MCF 10A (cell line): ENCODE results near the gene CDK4. TPM values are rescaled to one million over a fixed set of nuclear protein-coding genes. Genes with fewer than 3 reads are reported as not detected.

ENCODE experiments used
- BruUV-seq: library from RNA; stranded (reverse); fragments of 400-500 nt; replicated peaks from 2 replicates; lab custom pipeline; 2021; lab: Mats Ljungman, UMichigan
- CTCF ChIA-PET: fragments of 300-600 bp; sonication (Branson Sonifier 250); formaldehyde crosslinking; extraction: SDS; loops from one replicate; lab custom pipeline; 2021; ENCODE audit warnings: antibody characterized with exemption, inconsistent platforms; lab: Yijun Ruan, JAX
- POLR2A ChIA-PET: fragments of 300-600, 350-650 bp; sonication (Branson Sonifier 250); formaldehyde crosslinking; extraction: SDS; loops from one replicate; lab custom pipeline; 2020; ENCODE audit warnings: antibody characterized with exemption, inconsistent platforms; lab: Yijun Ruan, JAX
- DNase-seq: peaks from one replicate; pipeline ENCODE4 v3.0.0-alpha.2; 2018; ENCODE audit not compliant: unreplicated experiment
- H3K27ac Mint-ChIP-seq: one replicate; pipeline ENCODE4 v1.8.0; 2022; ENCODE audit warnings: mild to moderate bottlenecking, low read depth, mixed read lengths; ENCODE audit not compliant: unreplicated experiment
- H3K27me3 Mint-ChIP-seq: one replicate; pipeline ENCODE4 v1.8.0; 2022; ENCODE audit warnings: mixed read lengths; ENCODE audit not compliant: insufficient read depth, unreplicated experiment
- H3K36me3 Mint-ChIP-seq: one replicate; pipeline ENCODE4 v1.8.0; 2022; ENCODE audit warnings: mild to moderate bottlenecking, moderate library complexity, mixed read lengths; ENCODE audit not compliant: insufficient read depth, unreplicated experiment
- H3K4me1 Mint-ChIP-seq: one replicate; pipeline ENCODE4 v1.8.0; 2022; ENCODE audit warnings: mixed read lengths; ENCODE audit not compliant: insufficient read depth, unreplicated experiment
- H3K4me3 Mint-ChIP-seq: one replicate; pipeline ENCODE4 v1.8.0; 2022; ENCODE audit warnings: mild to moderate bottlenecking, moderate library complexity, mixed read lengths; ENCODE audit not compliant: unreplicated experiment
- H3K9me3 Mint-ChIP-seq: one replicate; pipeline ENCODE4 v1.8.0; 2022; ENCODE audit warnings: mixed read lengths; ENCODE audit not compliant: unreplicated experiment
- CTCF ChIP-seq: fragments of 200-600 bp; IDR thresholded peaks from one replicate; pipeline ENCODE4 v1.8.0; 2022; ENCODE audit warnings: antibody characterized with exemption, mild to moderate bottlenecking; ENCODE audit not compliant: unreplicated experiment
- intact Hi-C: fragments of 100-400 bp; cut with micrococcal nuclease; formaldehyde crosslinking; loops from 2 replicates; pipeline ENCODE4 v1.14.1; 2022
- total RNA-seq: library from RNA; stranded (reverse); gene quantifications from 2 replicates; pipeline ENCODE4 v1.2.3, GENCODE V29; 2022

The CDK4 gene
- total RNA-seq, 1 experiment from 2014 or later = 123 TPM

GRCh38 chr12:57713209-57713608 is 38.9 kb downstream of the CDK4 start:
- no peaks in the 10 kb centered on the region for H3K4me1 Mint-ChIP-seq
- no peaks in the 10 kb centered on the region for H3K9me3 Mint-ChIP-seq
- BruUV-seq = no TSS peak
- POLR2A ChIA-PET = interaction anchor here (0.6 to 1.2 kb wide), 2 partner anchors 11 to 484 kb away, joined by 3 to 5 read pairs; no protein-coding TSS in a partner anchor
- DNase-seq = no peak
- intact Hi-C loops = no loop called here
- H3K4me3 Mint-ChIP-seq = no peak overlapping the region
- CTCF ChIA-PET = interaction anchor here (2.7 kb wide), 1 partner anchor 13 kb away, joined by 10 read pairs; no protein-coding TSS in a partner anchor
- no peak overlapping the region for H3K27ac Mint-ChIP-seq
- peaks cover 45% of the 10 kb centered on the region for H3K36me3 Mint-ChIP-seq
- no peaks in the 10 kb centered on the region for H3K27me3 Mint-ChIP-seq
- TF ChIP-seq CTCF = no peak

GRCh38 chr12:57712701-57713100 is 39.4 kb downstream of the CDK4 start:
- no peaks in the 10 kb centered on the region for H3K9me3 Mint-ChIP-seq
- no peak overlapping the region for H3K27ac Mint-ChIP-seq
- H3K27me3 Mint-ChIP-seq = no peaks in the 10 kb centered on the region
- H3K4me3 Mint-ChIP-seq = no peak overlapping the region
- CTCF ChIA-PET = interaction anchor here (1.4 to 2.7 kb wide), 1 partner anchor 13 kb away, joined by 8 to 10 read pairs; no protein-coding TSS in a partner anchor
- POLR2A ChIA-PET = no interaction called here
- intact Hi-C loops = no loop called here
- no peaks in the 10 kb centered on the region for H3K4me1 Mint-ChIP-seq
- no TSS peak for BruUV-seq
- TF ChIP-seq CTCF = no peak
- H3K36me3 Mint-ChIP-seq = peaks cover 42% of the 10 kb centered on the region
- no peak for DNase-seq

- Mint-ChIP-seq H3K36me3 (peaks cover 36% of the 10 kb centered on the region), H3K4me3 (no peak overlapping the region), H3K27me3 (no peaks in the 10 kb centered on the region), H3K27ac (no peak overlapping the region), H3K4me1 (no peaks in the 10 kb centered on the region), H3K9me3 (no peaks in the 10 kb centered on the region)
- intact Hi-C loops = no loop called here
- TF ChIP-seq CTCF = no peak
- ChIA-PET CTCF (interaction anchor here (0.6 to 0.8 kb wide), 6 partner anchors 14 to 1549 kb away, joined by 3 to 6 read pairs (median 4); no protein-coding TSS in a partner anchor), POLR2A (interaction anchor here (1.4 kb wide), 1 partner anchor 51 kb away, joined by 3 read pairs; no protein-coding TSS in a partner anchor)
- no peak for DNase-seq
- BruUV-seq = no TSS peak
Measured at GRCh38 chr12:57708296-57708695, 43.8 kb downstream of the CDK4 start.

GRCh38 chr12:57707250-57707649 is 44.9 kb downstream of the CDK4 start:
- intact Hi-C loops = no loop called here
- CTCF ChIA-PET = interaction anchor here (0.6 to 0.8 kb wide), 4 partner anchors 13 to 198 kb away, joined by 3 to 5 read pairs (median 4); no protein-coding TSS in a partner anchor

More at GRCh38 chr12:57707250-57707649, 44.9 kb downstream of the CDK4 start:
- peaks cover 46% of the 10 kb centered on the region for H3K36me3 Mint-ChIP-seq
- POLR2A ChIA-PET = interaction anchor here (0.6 to 1.4 kb wide), 3 partner anchors 13 to 141 kb away, joined by 3 to 6 read pairs (median 5); partner anchors contain the start of gene OS9
- no peak overlapping the region for H3K27ac Mint-ChIP-seq
- no TSS peak for BruUV-seq
- H3K4me3 Mint-ChIP-seq = no peak overlapping the region
- no peak for DNase-seq
- H3K27me3 Mint-ChIP-seq = no peaks in the 10 kb centered on the region
- no peak for TF ChIP-seq CTCF
- no peaks in the 10 kb centered on the region for H3K9me3 Mint-ChIP-seq
- H3K4me1 Mint-ChIP-seq = no peaks in the 10 kb centered on the region
